ENCODE data around the gene GPR3. TPM values are rescaled to one million over a fixed set of nuclear protein-coding genes. Genes with fewer than 3 reads are reported as not detected.

GPR3 gene
- total and polyA plus RNA-seq, 10 of the 15 experiments (the other 5 are each of a cell fraction or from before 2014, with no cell fraction given), result 0.33 to 1.4 (median 0.63) TPM; not detected in 3

DNA sequence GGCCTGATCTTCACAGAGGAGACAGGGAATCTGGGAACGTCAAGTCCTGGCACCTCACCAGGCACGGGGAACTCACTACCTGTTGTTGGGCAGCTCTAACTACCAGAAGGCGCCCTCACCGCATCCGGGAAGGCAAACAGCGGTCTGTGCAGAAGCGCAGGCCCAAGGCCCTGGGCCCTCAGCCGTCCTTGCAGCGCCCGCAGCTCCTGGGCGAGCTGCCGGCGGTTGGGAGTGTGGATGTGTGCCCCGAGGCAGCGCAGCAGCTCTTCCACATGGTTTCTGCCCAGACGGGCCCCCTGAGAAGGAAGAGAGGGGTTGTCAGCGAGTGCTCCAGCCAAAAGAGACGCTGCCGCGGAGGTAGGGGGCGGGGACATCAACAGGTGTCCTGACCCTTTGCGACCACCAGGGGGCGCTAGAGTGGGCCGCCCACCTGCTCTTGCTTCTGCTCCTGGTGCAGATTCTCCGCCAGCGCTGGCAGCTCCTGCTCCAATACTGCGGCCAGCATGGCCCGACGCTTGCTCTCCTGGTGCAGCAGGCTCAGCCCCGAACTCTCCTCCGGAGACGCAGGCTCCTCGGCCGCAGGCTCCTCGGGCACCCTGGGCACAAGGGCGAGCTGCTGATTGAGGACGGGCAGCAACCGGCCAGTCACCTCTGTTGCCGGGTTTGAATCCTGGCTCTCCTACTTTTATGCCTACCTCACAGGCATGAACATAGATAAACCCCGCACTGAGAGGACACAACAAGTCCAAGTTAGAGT lies 35.0 kb upstream of the GPR3 start (continued):
- TF ChIP-seq, protein P1, sequence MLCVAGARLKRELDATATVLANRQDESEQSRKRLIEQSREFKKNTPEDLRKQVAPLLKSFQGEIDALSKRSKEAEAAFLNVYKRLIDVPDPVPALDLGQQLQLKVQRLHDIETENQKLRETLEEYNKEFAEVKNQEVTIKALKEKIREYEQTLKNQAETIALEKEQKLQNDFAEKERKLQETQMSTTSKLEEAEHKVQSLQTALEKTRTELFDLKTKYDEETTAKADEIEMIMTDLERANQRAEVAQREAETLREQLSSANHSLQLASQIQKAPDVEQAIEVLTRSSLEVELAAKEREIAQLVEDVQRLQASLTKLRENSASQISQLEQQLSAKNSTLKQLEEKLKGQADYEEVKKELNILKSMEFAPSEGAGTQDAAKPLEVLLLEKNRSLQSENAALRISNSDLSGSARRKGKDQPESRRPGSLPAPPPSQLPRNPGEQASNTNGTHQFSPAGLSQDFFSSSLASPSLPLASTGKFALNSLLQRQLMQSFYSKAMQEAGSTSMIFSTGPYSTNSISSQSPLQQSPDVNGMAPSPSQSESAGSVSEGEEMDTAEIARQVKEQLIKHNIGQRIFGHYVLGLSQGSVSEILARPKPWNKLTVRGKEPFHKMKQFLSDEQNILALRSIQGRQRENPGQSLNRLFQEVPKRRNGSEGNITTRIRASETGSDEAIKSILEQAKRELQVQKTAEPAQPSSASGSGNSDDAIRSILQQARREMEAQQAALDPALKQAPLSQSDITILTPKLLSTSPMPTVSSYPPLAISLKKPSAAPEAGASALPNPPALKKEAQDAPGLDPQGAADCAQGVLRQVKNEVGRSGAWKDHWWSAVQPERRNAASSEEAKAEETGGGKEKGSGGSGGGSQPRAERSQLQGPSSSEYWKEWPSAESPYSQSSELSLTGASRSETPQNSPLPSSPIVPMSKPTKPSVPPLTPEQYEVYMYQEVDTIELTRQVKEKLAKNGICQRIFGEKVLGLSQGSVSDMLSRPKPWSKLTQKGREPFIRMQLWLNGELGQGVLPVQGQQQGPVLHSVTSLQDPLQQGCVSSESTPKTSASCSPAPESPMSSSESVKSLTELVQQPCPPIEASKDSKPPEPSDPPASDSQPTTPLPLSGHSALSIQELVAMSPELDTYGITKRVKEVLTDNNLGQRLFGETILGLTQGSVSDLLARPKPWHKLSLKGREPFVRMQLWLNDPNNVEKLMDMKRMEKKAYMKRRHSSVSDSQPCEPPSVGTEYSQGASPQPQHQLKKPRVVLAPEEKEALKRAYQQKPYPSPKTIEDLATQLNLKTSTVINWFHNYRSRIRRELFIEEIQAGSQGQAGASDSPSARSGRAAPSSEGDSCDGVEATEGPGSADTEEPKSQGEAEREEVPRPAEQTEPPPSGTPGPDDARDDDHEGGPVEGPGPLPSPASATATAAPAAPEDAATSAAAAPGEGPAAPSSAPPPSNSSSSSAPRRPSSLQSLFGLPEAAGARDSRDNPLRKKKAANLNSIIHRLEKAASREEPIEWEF (IDR thresholded peaks at IDR 0.05; ENCODE audit: insufficient replicate concordance, low read depth, low read length), result no peak
- no peak for TF ChIP-seq STAT3 (IDR thresholded peaks at IDR 0.05; ENCODE audit: low read depth, low read length)
- 0 out of 4 replicates have a peak, but pooled peaks of 1 of the 2 experiments have one; percentile 10 for TF ChIP-seq SRF (IDR thresholded peaks at IDR 0.05; ENCODE audit: low read depth in 2 of 2, low read length in 2 of 2)
- 0 out of 2 replicates have a peak, but pooled peaks have one; percentile 56 for TF ChIP-seq LARP7 (IDR thresholded peaks at IDR 0.05)
- TF ChIP-seq CBX5 (IDR thresholded peaks at IDR 0.05; ENCODE audit: low read depth), result no peak
- TF ChIP-seq ZSCAN29 (IDR thresholded peaks at IDR 0.05), result no peak
- TF ChIP-seq ZZZ3 (IDR thresholded peaks at IDR 0.05; ENCODE audit: control insufficient read depth, insufficient read length, low read depth), result no peak
- peak; percentile 73; the same call in 1 of the 2 replicates for TF ChIP-seq ZNF207 (IDR thresholded peaks at IDR 0.05; ENCODE audit: borderline replicate concordance)
- TF ChIP-seq, protein P2, sequence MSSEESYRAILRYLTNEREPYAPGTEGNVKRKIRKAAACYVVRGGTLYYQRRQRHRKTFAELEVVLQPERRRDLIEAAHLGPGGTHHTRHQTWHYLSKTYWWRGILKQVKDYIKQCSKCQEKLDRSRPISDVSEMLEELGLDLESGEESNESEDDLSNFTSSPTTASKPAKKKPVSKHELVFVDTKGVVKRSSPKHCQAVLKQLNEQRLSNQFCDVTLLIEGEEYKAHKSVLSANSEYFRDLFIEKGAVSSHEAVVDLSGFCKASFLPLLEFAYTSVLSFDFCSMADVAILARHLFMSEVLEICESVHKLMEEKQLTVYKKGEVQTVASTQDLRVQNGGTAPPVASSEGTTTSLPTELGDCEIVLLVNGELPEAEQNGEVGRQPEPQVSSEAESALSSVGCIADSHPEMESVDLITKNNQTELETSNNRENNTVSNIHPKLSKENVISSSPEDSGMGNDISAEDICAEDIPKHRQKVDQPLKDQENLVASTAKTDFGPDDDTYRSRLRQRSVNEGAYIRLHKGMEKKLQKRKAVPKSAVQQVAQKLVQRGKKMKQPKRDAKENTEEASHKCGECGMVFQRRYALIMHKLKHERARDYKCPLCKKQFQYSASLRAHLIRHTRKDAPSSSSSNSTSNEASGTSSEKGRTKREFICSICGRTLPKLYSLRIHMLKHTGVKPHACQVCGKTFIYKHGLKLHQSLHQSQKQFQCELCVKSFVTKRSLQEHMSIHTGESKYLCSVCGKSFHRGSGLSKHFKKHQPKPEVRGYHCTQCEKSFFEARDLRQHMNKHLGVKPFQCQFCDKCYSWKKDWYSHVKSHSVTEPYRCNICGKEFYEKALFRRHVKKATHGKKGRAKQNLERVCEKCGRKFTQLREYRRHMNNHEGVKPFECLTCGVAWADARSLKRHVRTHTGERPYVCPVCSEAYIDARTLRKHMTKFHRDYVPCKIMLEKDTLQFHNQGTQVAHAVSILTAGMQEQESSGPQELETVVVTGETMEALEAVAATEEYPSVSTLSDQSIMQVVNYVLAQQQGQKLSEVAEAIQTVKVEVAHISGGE (CRISPR knock-in tag; IDR thresholded peaks at IDR 0.05), result no peak
- no peak for TF ChIP-seq RCOR1 (conservative IDR thresholded peaks at IDR 0.05; ENCODE audit: low read depth, low read length)
- TF ChIP-seq RUNX3 (IDR thresholded peaks at IDR 0.05; ENCODE audit: low read length), result peak; percentile 32; the same call in 1 of the 2 replicates
- no peak for TF ChIP-seq POU2F2 (IDR thresholded peaks at IDR 0.05; ENCODE audit: borderline replicate concordance, low read depth, low read length)
- TF ChIP-seq MTA2 (IDR thresholded peaks at IDR 0.05; ENCODE audit: low read depth), result no peak
- no peak for TF ChIP-seq BHLHE40 (IDR thresholded peaks at IDR 0.05; ENCODE audit: borderline replicate concordance in 1 of 2, low read depth in 2 of 2, low read length in 1 of 2)
- no peak for TF ChIP-seq CREM (IDR thresholded peaks at IDR 0.05; ENCODE audit: low read depth)
- TF ChIP-seq NR2C2 (IDR thresholded peaks at IDR 0.05; ENCODE audit: borderline replicate concordance, control insufficient read depth, insufficient read length, low read depth), result no peak
